PC-9 (cell line): ENCODE data around the gene ZNF263. TPM values are rescaled to one million over a fixed set of nuclear protein-coding genes. Genes with fewer than 3 reads are reported as not detected.

ENCODE experiments used
- BruUV-seq: library from RNA; stranded (reverse); fragments of 400-500 nt; replicated peaks from 2 replicates; lab custom pipeline; 2021; lab: Mats Ljungman, UMichigan
- CTCF ChIA-PET: fragments of 300-600 bp; sonication (Branson Sonifier 250); formaldehyde crosslinking; loops from one replicate; lab custom pipeline; 2022; ENCODE audit warnings: antibody characterized with exemption; lab: Charles Lee
- POLR2A ChIA-PET: fragments of 300-600 bp; sonication (Branson Sonifier 250); formaldehyde crosslinking; loops from one replicate; lab custom pipeline; 2022; ENCODE audit warnings: antibody characterized with exemption; ENCODE audit not compliant: unreplicated experiment; lab: Charles Lee
- DNase-seq, 2 experiments: peaks; one replicate each; pipeline versions ENCODE4 v3.0.0 to v3.0.0-alpha.2; 2015 to 2022; ENCODE audit warnings: mixed read lengths in 1 of 2
- H2AFZ ChIP-seq: fragments of 200-600 bp; sonication (generic); 2 replicates; pipeline ENCODE4 v1.8.1; 2017; ENCODE audit warnings: antibody characterized with exemption
- H3F3A ChIP-seq: fragments of 200-600 bp; sonication (generic); 2 replicates; pipeline ENCODE4 v1.8.1; 2017; ENCODE audit warnings: antibody characterized with exemption, mild to moderate bottlenecking, low read depth; ENCODE audit not compliant: insufficient read depth
- H3K27ac ChIP-seq: fragments of 200-600 bp; sonication (generic); 2 replicates; pipeline ENCODE4 v1.6.1; 2016; ENCODE audit warnings: mixed run types
- H3K27me3 ChIP-seq: fragments of 200-600 bp; sonication (generic); 2 replicates; pipeline ENCODE4 v1.6.1; 2016; ENCODE audit warnings: low read depth, mixed run types; ENCODE audit not compliant: insufficient read depth
- H3K36me3 ChIP-seq: fragments of 200-600 bp; sonication (generic); 2 replicates; pipeline ENCODE4 v1.6.1; 2016; ENCODE audit warnings: low read depth, mixed run types
- H3K4me1 ChIP-seq: fragments of 200-600 bp; sonication (generic); replicated peaks from 2 replicates; pipeline ENCODE4 v1.6.1; 2016; ENCODE audit warnings: mixed run types; ENCODE audit not compliant: insufficient read depth
- H3K4me2 ChIP-seq: fragments of 200-600 bp; sonication (generic); 2 replicates; pipeline ENCODE4 v1.6.1; 2017; ENCODE audit warnings: mixed run types
- H3K4me3 ChIP-seq: fragments of 200-600 bp; sonication (generic); 2 replicates; pipeline ENCODE4 v1.6.1; 2016; ENCODE audit warnings: mixed run types
- H3K79me2 ChIP-seq: fragments of 200-600 bp; sonication (generic); 2 replicates; pipeline ENCODE4 v1.6.1; 2017; ENCODE audit warnings: low read depth, mixed run types
- H3K9me2 ChIP-seq: fragments of 200-600 bp; sonication (generic); 2 replicates; pipeline ENCODE4 v1.8.1; 2017; ENCODE audit warnings: mild to moderate bottlenecking; ENCODE audit not compliant: insufficient read depth
- H3K9me3 ChIP-seq: fragments of 200-600 bp; sonication (generic); 2 replicates; pipeline ENCODE4 v1.8.1; 2016; ENCODE audit warnings: low read depth; ENCODE audit not compliant: insufficient read depth
- H4K20me1 ChIP-seq: fragments of 200-600 bp; sonication (generic); 2 replicates; pipeline ENCODE4 v1.8.1; 2017; ENCODE audit not compliant: insufficient read depth
- EZH2 ChIP-seq: fragments of 200-600 bp; sonication (generic); IDR thresholded peaks from 2 replicates; pipeline ENCODE4 v1.8.0; 2017; ENCODE audit warnings: antibody characterized with exemption, low read depth
- intact Hi-C: fragments of 100-400 bp; cut with micrococcal nuclease; formaldehyde crosslinking; loops from one replicate; pipeline ENCODE4 v1.10.0; 2022; ENCODE audit not compliant: unreplicated experiment
- total RNA-seq: library from RNA; stranded (reverse); gene quantifications from 2 replicates; pipeline ENCODE4 v1.2.3, GENCODE V29; 2021
- TF ChIP-seq, protein P1 (sequence below): fragments of 200-600 bp; sonication (generic); conservative IDR thresholded peaks from 2 replicates; pipeline ENCODE4 v1.6.1; 2017; ENCODE audit warnings: mixed run types, antibody characterized with exemption, mild to moderate bottlenecking, moderate library complexity

Gene ZNF263
- total RNA-seq, 1 experiment from 2014 or later = 36.8 TPM

- H3K27ac ChIP-seq = no peak overlapping the region
- CTCF ChIA-PET = no interaction called here
- H3K9me2 ChIP-seq = no peaks in the 10 kb centered on the region
- intact Hi-C loops = no loop called here
- POLR2A ChIA-PET = no interaction called here
- no peak for TF ChIP-seq EZH2
- TF ChIP-seq, protein P1, sequence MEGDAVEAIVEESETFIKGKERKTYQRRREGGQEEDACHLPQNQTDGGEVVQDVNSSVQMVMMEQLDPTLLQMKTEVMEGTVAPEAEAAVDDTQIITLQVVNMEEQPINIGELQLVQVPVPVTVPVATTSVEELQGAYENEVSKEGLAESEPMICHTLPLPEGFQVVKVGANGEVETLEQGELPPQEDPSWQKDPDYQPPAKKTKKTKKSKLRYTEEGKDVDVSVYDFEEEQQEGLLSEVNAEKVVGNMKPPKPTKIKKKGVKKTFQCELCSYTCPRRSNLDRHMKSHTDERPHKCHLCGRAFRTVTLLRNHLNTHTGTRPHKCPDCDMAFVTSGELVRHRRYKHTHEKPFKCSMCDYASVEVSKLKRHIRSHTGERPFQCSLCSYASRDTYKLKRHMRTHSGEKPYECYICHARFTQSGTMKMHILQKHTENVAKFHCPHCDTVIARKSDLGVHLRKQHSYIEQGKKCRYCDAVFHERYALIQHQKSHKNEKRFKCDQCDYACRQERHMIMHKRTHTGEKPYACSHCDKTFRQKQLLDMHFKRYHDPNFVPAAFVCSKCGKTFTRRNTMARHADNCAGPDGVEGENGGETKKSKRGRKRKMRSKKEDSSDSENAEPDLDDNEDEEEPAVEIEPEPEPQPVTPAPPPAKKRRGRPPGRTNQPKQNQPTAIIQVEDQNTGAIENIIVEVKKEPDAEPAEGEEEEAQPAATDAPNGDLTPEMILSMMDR = no peak
- no peaks in the 10 kb centered on the region; the same call in 1 of the 2 replicates for H3K27me3 ChIP-seq
- no peaks in the 10 kb centered on the region for H3K79me2 ChIP-seq
- BruUV-seq = no TSS peak
- no peaks in the 10 kb centered on the region for H3K36me3 ChIP-seq
- H3K4me1 ChIP-seq = no peaks in the 10 kb centered on the region
- H3K9me3 ChIP-seq = no peaks in the 10 kb centered on the region
- no peak overlapping the region for H3K4me2 ChIP-seq
- no peak overlapping the region for H3K4me3 ChIP-seq
- H3F3A ChIP-seq = no peaks in the 10 kb centered on the region
- H2AFZ ChIP-seq = no peak overlapping the region
- H4K20me1 ChIP-seq = no peaks in the 10 kb centered on the region
- no peak for DNase-seq
These were observed 8.3 kb upstream of the ZNF263 start for GRCh38 chr16:3274947-3275346.

DNA sequence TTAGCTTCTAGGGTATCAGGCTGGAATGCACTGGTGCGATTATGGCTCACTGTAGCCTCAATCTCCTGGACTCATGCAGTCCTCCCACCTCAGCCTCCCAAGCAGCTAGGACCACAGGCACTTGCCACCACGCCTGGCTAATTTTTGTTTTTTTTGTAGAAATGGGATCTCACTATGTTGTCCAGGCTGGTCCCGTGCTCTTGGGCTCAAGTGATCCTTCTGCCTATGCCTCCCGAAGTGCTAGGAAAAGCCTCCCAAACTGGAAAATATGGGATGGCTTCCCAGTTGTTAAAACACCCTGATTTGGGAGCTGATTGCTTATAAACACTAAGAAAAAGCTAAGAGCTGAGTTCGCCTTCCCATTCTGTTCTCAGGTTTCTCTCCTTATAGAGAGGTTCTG lies 6.6 kb upstream of the ZNF263 start:
- Histone ChIP-seq H4K20me1 (no peaks in the 10 kb centered on the region), H3F3A (peaks cover 7% of the 10 kb centered on the region; the same call in 1 of the 2 replicates), H3K36me3 (no peaks in the 10 kb centered on the region), H3K4me1 (peaks cover 5% of the 10 kb centered on the region; the same call in 1 of the 2 replicates), H3K9me3 (no peaks in the 10 kb centered on the region), H2AFZ (no peak overlapping the region), H3K27ac (no peak overlapping the region), H3K4me3 (no peak overlapping the region), H3K79me2 (no peaks in the 10 kb centered on the region), H3K4me2 (no peak overlapping the region), H3K27me3 (no peaks in the 10 kb centered on the region; the same call in 1 of the 2 replicates), H3K9me2 (no peaks in the 10 kb centered on the region)
- no peak for DNase-seq
- no peak for TF ChIP-seq EZH2
- TF ChIP-seq, protein P1 = no peak
- ChIA-PET CTCF (no interaction called here), POLR2A (no interaction called here)
- no TSS peak for BruUV-seq
- intact Hi-C loops = no loop called here

- Histone ChIP-seq H3F3A (peaks cover 8% of the 10 kb centered on the region; the same call in 1 of the 2 replicates), H3K79me2 (peaks cover 30% of the 10 kb centered on the region), H3K27me3 (no peaks in the 10 kb centered on the region; the same call in 1 of the 2 replicates), H4K20me1 (no peaks in the 10 kb centered on the region), H3K4me3 (peak overlapping the region; percentile 63; the same call in 1 of the 2 replicates), H3K36me3 (peaks cover 21% of the 10 kb centered on the region), H3K27ac (0 out of 2 replicates have a peak overlapping the region, but pooled peaks have one; percentile 97), H3K9me2 (no peaks in the 10 kb centered on the region), H3K4me1 (peaks cover 18% of the 10 kb centered on the region), H3K4me2 (peak overlapping the region; percentile 90), H2AFZ (peak overlapping the region; percentile 90; the same call in 1 of the 2 replicates), H3K9me3 (peaks cover 3% of the 10 kb centered on the region)
- intact Hi-C loops = no loop called here
- ChIA-PET POLR2A (no interaction called here), CTCF (no interaction called here)
- no TSS peak for BruUV-seq
- DNase-seq = no peak
- TF ChIP-seq, protein P1 = no peak
- no peak for TF ChIP-seq EZH2
These were observed 2.0 kb upstream of the ZNF263 start for GRCh38 chr16:3281222-3281820.
